Measurements from ENCODE around the gene TPST2. TPM values are rescaled to one million over a fixed set of nuclear protein-coding genes. Genes with fewer than 3 reads are reported as not detected.

Gene TPST2
- total RNA-seq, 1 experiment from 2014 or later = 50.1 TPM

DNA sequence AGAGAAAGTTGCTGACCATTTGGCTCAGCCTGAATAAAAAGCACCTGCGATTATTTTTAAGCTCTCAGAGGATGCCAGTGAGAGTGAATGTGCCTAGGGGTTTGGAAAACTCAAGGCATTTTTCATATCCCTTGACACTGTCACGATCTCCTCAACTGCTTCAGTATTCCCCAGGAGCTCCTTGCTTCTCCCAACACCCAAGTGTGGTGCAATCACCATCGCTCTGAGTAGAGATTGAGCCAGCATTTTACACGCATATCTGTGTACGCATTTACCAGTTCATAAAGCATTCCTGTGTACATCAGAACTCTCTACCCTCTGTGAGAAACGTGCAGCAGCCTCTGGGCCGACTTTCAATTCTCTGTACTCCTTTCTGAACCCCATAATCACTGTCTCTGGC is 104.9 kb downstream of the TPST2 start:
- Histone ChIP-seq H3K9ac (ENCODE audit: extremely low read depth, insufficient read length, low read length) (no peak overlapping the region), H3K18ac (ENCODE audit: insufficient read length, low read depth, low read length) (no peak overlapping the region)
- TF ChIP-seq, protein P1, sequence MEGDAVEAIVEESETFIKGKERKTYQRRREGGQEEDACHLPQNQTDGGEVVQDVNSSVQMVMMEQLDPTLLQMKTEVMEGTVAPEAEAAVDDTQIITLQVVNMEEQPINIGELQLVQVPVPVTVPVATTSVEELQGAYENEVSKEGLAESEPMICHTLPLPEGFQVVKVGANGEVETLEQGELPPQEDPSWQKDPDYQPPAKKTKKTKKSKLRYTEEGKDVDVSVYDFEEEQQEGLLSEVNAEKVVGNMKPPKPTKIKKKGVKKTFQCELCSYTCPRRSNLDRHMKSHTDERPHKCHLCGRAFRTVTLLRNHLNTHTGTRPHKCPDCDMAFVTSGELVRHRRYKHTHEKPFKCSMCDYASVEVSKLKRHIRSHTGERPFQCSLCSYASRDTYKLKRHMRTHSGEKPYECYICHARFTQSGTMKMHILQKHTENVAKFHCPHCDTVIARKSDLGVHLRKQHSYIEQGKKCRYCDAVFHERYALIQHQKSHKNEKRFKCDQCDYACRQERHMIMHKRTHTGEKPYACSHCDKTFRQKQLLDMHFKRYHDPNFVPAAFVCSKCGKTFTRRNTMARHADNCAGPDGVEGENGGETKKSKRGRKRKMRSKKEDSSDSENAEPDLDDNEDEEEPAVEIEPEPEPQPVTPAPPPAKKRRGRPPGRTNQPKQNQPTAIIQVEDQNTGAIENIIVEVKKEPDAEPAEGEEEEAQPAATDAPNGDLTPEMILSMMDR (conservative IDR thresholded peaks at IDR 0.05) = no peak

More for the DNA sequence above, 104.9 kb downstream of the TPST2 start:
- Histone ChIP-seq H2AFZ (ENCODE audit: low read length) (no peak overlapping the region), H3K23me2 (ENCODE audit: insufficient read length, low read depth, low read length, poor library complexity, severe bottlenecking) (no peaks in the 10 kb centered on the region), H4K20me1 (ENCODE audit: control insufficient read depth, insufficient read depth, insufficient read length) (no peaks in the 10 kb centered on the region), H3K79me2 (ENCODE audit: insufficient read depth, low read length) (peaks cover 3% of the 10 kb centered on the region; the same call in 1 of the 2 replicates), H2AK5ac (ENCODE audit: insufficient read length, low read length) (no peak overlapping the region), H2BK12ac (ENCODE audit: insufficient read length, low read depth, low read length) (no peak overlapping the region), H3K23ac (ENCODE audit: insufficient read length, low read depth, low read length) (no peak overlapping the region), H2BK15ac (ENCODE audit: low read depth, low read length) (no peak overlapping the region), H3K4me2 (ENCODE audit: insufficient read depth, insufficient read length, low read length) (peak overlapping the region; percentile 65), H3T11ph (ENCODE audit: low read length) (no peak overlapping the region), H2BK120ac (ENCODE audit: low read depth, low read length, poor library complexity, severe bottlenecking) (no peak overlapping the region), H4K8ac (replicated peaks; ENCODE audit: insufficient read length, low read depth, low read length) (no peak overlapping the region), H3K9me3 (ENCODE audit: control insufficient read depth, low read depth, low read length) (no peaks in the 10 kb centered on the region), H4K91ac (ENCODE audit: insufficient read length, low read depth, low read length) (no peak overlapping the region), H2BK20ac (ENCODE audit: low read depth, low read length, poor library complexity, severe bottlenecking) (no peak overlapping the region), H3K79me1 (ENCODE audit: insufficient read depth, low read depth, low read length, poor library complexity, severe bottlenecking) (peaks cover 8% of the 10 kb centered on the region), H3K4ac (ENCODE audit: low read depth, low read length) (no peak overlapping the region), H4K5ac (ENCODE audit: insufficient read length, low read depth, low read length) (no peak overlapping the region), H3K27me3 (ENCODE audit: insufficient read depth, low read length) (no peaks in the 10 kb centered on the region), H3K27ac (ENCODE audit: insufficient read length, low read depth, low read length) (no peak overlapping the region), H3K4me1 (ENCODE audit: insufficient read depth, low read length) (no peaks in the 10 kb centered on the region; the same call in 1 of the 2 replicates), H2BK5ac (ENCODE audit: insufficient read length, low read length) (no peak overlapping the region), H3K14ac (ENCODE audit: insufficient read depth, low read length) (no peak overlapping the region), H3K56ac (ENCODE audit: insufficient read length, low read depth, low read length) (no peak overlapping the region)
- H3K27ac Mint-ChIP-seq = peak overlapping the region in 2 of 3 experiments; percentile 40 to 71; a peak in 2 of 7 replicates
- H3K36me3 Mint-ChIP-seq (ENCODE audit: insufficient read depth in 1 of 3, low read depth in 3 of 3) = peaks cover 11 to 36% (median 35%) of the 10 kb centered on the region in 3 experiments; a peak in 5 of 7 replicates
- no peak for DNase-seq
- H3K4me3 Mint-ChIP-seq = peak overlapping the region; percentile 96 to 98
- peaks cover 35 to 40% of the 10 kb centered on the region in 2 experiments for H3K4me1 Mint-ChIP-seq
- no CpG with 5 or more reads among the region's 7 CpGs for WGBS (ENCODE audit: extremely low coverage, insufficient read length, low lambda C conversion rate)
- H3K27me3 Mint-ChIP-seq (ENCODE audit: low read depth) = no peaks in the 10 kb centered on the region
- no peaks in the 10 kb centered on the region; a peak in 1 of 5 replicates for H3K9me3 Mint-ChIP-seq

Data from H9 (cell line).